AG08395 (cell line): ENCODE data around the gene PHF11.
A peak's percentile ranks its signal among the peaks of the same experiment; 100 is the strongest.
"Not testable (repeated sequence)": the region's sequence is repeated elsewhere in the genome, so short reads cannot be mapped to it uniquely, and the experiment has no call there.

Experiments used
- DNase-seq: peaks from one replicate; pipeline ENCODE4 v3.0.0; 2012; ENCODE audit warnings: mixed read lengths, low spot score

Gene PHF11

GRCh38 chr13:49549289-49549688 lies 53.5 kb downstream of the PHF11 start:
- DNase-seq, result no peak

- DNase-seq, result no peak
Observed at GRCh38 chr13:49550942-49551644, 55.3 kb downstream of the PHF11 start.

- DNase-seq, result no peak
Observed at GRCh38 chr13:49553888-49554287, 58.1 kb downstream of the PHF11 start.

GRCh38 chr13:49554387-49554786 lies 58.6 kb downstream of the PHF11 start:
- DNase-seq, result no peak

GRCh38 chr13:49559006-49559405 lies 63.3 kb downstream of the PHF11 start:
- no peak for DNase-seq

GRCh38 chr13:49560270-49561061 lies 64.7 kb downstream of the PHF11 start:
- no peak for DNase-seq

- DNase-seq, result no peak
Observed at GRCh38 chr13:49561062-49561410, 65.3 kb downstream of the PHF11 start.

GRCh38 chr13:49563516-49563915 lies 67.8 kb downstream of the PHF11 start:
- DNase-seq, result peak; percentile 36

GRCh38 chr13:49565461-49565860 lies 69.7 kb downstream of the PHF11 start:
- not testable (repeated sequence) for DNase-seq

- no peak for DNase-seq
Observed at GRCh38 chr13:49566461-49566860, 70.7 kb downstream of the PHF11 start.

GRCh38 chr13:49567491-49567890 lies 71.7 kb downstream of the PHF11 start:
- no peak for DNase-seq

- DNase-seq, result no peak
Observed at GRCh38 chr13:49569993-49570689, 74.4 kb downstream of the PHF11 start.

- DNase-seq, result no peak
Observed at GRCh38 chr13:49571299-49572240, 75.8 kb downstream of the PHF11 start.
